Stomach (tissue), 9 donors: ENCODE results near the gene ELP1. TPM values are rescaled to one million over a fixed set of nuclear protein-coding genes. Genes with fewer than 3 reads are reported as not detected.
"Not testable (repeated sequence)": the region's sequence is repeated elsewhere in the genome, so short reads cannot be mapped to it uniquely, and the experiment has no call there.

ENCODE experiments used
- DNase-seq, 2 donors: peaks; one replicate each; pipeline versions ENCODE4 v3.0.0 to v3.0.0-alpha.2; 2013 to 2019
- H3K27ac ChIP-seq, 5 donors: fragments of 200-600 bp in 4 of 5; sonication (generic) in 4 of 5; one replicate each; pipeline ENCODE4 v1.5.1; 2013 to 2019; ENCODE audit warnings: mild to moderate bottlenecking in 1 of 5, moderate library complexity in 1 of 5
- H3K27me3 ChIP-seq, 3 donors: fragments of 200-600 bp; sonication (generic); one replicate each; pipeline ENCODE4 v1.5.1; 2017 to 2019; ENCODE audit warnings: mixed run types in 1 of 3
- H3K36me3 ChIP-seq, 4 donors: fragments of 200-600 bp; sonication (generic); 1 replicate in 3 of 4; 2 replicates in 1 of 4; pipeline ENCODE4 v1.5.1; 2016 to 2019
- H3K4me1 ChIP-seq, 4 donors: fragments of 200-600 bp; sonication (generic); one replicate each; pipeline ENCODE4 v1.5.1; 2016 to 2019
- H3K4me3 ChIP-seq, 4 donors: fragments of 200-600 bp; sonication (generic) in 3 of 4; one replicate each; pipeline ENCODE4 v1.5.1; 2016 to 2019; ENCODE audit warnings: mild to moderate bottlenecking in 1 of 4
- H3K9me3 ChIP-seq, 4 donors: fragments of 200-600 bp; sonication (generic); one replicate each; pipeline ENCODE4 v1.5.1; 2016 to 2019
- EP300 ChIP-seq: sonication (generic); formaldehyde crosslinking; IDR thresholded peaks from one replicate; pipeline ENCODE4 v1.6.1; 2017; ENCODE audit warnings: antibody characterized with exemption
- POLR2A ChIP-seq, 4 donors: fragments of 450-650 bp; IDR thresholded peaks; one replicate each; pipeline ENCODE4 v1.6.1; 2016; ENCODE audit warnings: antibody characterized with exemption in 4 of 4, control low read depth in 2 of 4, mild to moderate bottlenecking in 1 of 4, moderate library complexity in 1 of 4
- POLR2AphosphoS5 ChIP-seq, 3 donors: sonication (generic); formaldehyde crosslinking; IDR thresholded peaks; one replicate each; pipeline ENCODE4 v1.6.1; 2016; ENCODE audit warnings: antibody characterized with exemption in 3 of 3
- WGBS, 5 donors: extraction: QIAGEN DNeasy Blood & Tissue Kit in 3 of 5; methylation state at CpG; one replicate each; pipeline versions ENCODE4 v1.1.5 to v1.1.7; 2013 to 2018; 5-methylcytosine and 5-hydroxymethylcytosine counted together
- intact Hi-C: fragments of 100-400 bp; cut with DNase I; formaldehyde crosslinking; loops from one replicate; pipeline ENCODE4 v1.15.1; 2023; ENCODE audit warnings: low total_unique reads
- polyA plus RNA-seq, 3 donors: library from polyadenylated mRNA; stranded (reverse); fragments of 200-250 nt; gene quantifications; one replicate each; pipeline ENCODE4 v1.2.3, GENCODE V29; 2013
- total RNA-seq, 5 donors: library from RNA; depleted of rRNA; stranded (reverse); fragments of >200 nt; gene quantifications; one replicate each; pipeline versions ENCODE4 v1.1.0 to v1.2.3, GENCODE V29; 2014 to 2016
- TF ChIP-seq, protein P1 (sequence below), 7 experiments: fragments of 450-650 bp in 4 of 7; fragments of 200-600 bp in 3 of 7; sonication (generic) in 3 of 7; IDR thresholded peaks; one replicate each; pipeline ENCODE4 v1.5.1; 2016 to 2019; ENCODE audit warnings: antibody characterized with exemption in 7 of 7, control low read depth in 2 of 7, mild to moderate bottlenecking in 1 of 7
- donor health status: healthy with polysubstance abuse.
- donor health status: Bipolar disorder and iron deficiency.
- donor health status: healthy.

The ELP1 gene
- total and polyA plus RNA-seq, 8 donors = 6.0 to 47.3 (median 19.0) TPM

DNA sequence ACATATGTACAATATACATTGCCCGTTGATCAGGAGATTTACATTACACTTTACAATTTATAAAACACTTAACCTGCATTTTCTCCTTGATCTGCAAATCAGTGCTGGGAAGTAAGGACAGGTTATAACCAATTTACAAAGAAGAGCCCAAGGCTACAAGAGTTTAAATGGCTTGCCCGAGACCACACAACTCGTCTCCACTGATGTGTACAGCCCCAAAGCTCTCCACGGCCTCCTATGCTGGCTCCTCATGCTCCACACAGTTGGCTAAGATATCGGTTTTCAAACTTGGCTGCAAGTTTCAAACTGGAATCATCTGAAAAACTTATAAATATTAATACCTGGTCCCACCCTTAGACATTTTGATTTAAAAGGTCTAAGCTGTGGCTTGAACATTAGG is 88.4 kb downstream of the ELP1 start:
- no peak overlapping the region for H3K4me3 ChIP-seq
- no peak overlapping the region for H3K27ac ChIP-seq
- intact Hi-C loops = no loop called here
- 75 to 85% (median 84%) methylated on average over 5 of the region's 5 CpGs for WGBS, 5 donors
- H3K36me3 ChIP-seq = no peaks in the 10 kb centered on the region
- no peak for DNase-seq
- H3K27me3 ChIP-seq = no peaks in the 10 kb centered on the region
- no peaks in the 10 kb centered on the region for H3K9me3 ChIP-seq
- H3K4me1 ChIP-seq = no peaks in the 10 kb centered on the region
- no peak for TF ChIP-seq POLR2AphosphoS5 (IDR thresholded peaks at IDR 0.05)
- TF ChIP-seq, protein P1, sequence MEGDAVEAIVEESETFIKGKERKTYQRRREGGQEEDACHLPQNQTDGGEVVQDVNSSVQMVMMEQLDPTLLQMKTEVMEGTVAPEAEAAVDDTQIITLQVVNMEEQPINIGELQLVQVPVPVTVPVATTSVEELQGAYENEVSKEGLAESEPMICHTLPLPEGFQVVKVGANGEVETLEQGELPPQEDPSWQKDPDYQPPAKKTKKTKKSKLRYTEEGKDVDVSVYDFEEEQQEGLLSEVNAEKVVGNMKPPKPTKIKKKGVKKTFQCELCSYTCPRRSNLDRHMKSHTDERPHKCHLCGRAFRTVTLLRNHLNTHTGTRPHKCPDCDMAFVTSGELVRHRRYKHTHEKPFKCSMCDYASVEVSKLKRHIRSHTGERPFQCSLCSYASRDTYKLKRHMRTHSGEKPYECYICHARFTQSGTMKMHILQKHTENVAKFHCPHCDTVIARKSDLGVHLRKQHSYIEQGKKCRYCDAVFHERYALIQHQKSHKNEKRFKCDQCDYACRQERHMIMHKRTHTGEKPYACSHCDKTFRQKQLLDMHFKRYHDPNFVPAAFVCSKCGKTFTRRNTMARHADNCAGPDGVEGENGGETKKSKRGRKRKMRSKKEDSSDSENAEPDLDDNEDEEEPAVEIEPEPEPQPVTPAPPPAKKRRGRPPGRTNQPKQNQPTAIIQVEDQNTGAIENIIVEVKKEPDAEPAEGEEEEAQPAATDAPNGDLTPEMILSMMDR (IDR thresholded peaks at IDR 0.05) = no peak
- no peak for TF ChIP-seq POLR2A (IDR thresholded peaks at IDR 0.05)
- no peak for TF ChIP-seq EP300

DNA sequence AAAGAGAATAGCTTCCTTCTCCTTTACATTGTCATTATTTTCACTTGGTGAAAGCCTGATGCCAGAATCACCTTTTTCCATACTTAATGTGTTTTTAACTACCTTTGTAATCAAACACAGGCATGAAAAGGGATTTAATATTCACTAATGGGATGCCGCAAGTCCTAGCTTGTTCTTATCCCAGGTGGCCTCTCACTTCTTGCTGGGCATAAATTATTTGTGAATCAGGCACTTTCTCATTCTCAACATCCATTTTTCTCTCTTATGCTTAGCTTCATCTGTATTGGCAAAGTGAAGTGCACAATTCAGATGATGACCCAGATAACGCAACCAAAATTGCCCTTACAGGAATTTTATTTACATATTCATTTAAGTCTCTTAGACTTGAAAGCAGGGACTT is 89.1 kb downstream of the ELP1 start:
- 67 to 87% (median 81%) methylated on average over 2 of the region's 2 CpGs for WGBS, 5 donors
- no peak overlapping the region for H3K4me3 ChIP-seq
- H3K36me3 ChIP-seq = no peaks in the 10 kb centered on the region
- intact Hi-C loops = no loop called here
- H3K9me3 ChIP-seq = no peaks in the 10 kb centered on the region
- DNase-seq = no peak
- no peaks in the 10 kb centered on the region for H3K27me3 ChIP-seq
- no peaks in the 10 kb centered on the region for H3K4me1 ChIP-seq
- no peak for TF ChIP-seq POLR2A (IDR thresholded peaks at IDR 0.05)
- TF ChIP-seq POLR2AphosphoS5 (IDR thresholded peaks at IDR 0.05) = no peak
- no peak for TF ChIP-seq EP300
- TF ChIP-seq, protein P1 (IDR thresholded peaks at IDR 0.05) = no peak
- no peak overlapping the region for H3K27ac ChIP-seq

DNA sequence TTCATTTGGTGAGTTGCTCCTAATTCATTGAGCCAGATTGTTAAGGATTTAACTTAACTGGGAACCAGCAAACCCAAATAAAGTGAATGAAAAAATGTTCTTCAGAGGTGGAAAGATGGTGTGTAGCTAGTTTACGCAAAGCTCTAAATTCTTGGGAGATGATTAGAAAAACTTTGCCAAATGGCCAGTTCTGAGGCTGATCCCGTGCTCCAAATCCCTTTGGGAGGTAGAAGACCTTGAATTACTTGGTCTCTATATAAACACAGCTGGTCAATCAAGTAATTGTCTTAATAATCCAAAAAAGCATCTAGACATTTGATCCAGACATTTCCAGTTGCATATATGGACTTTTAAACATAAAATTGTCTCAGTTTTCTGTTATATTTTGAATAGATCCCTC is 89.5 kb downstream of the ELP1 start:
- no peak for TF ChIP-seq EP300
- TF ChIP-seq POLR2A (IDR thresholded peaks at IDR 0.05) = no peak
- TF ChIP-seq, protein P1 (IDR thresholded peaks at IDR 0.05) = no peak
- no peak for TF ChIP-seq POLR2AphosphoS5 (IDR thresholded peaks at IDR 0.05)
- Histone ChIP-seq H3K9me3 (no peaks in the 10 kb centered on the region), H3K27ac (no peak overlapping the region), H3K36me3 (no peaks in the 10 kb centered on the region), H3K4me3 (no peak overlapping the region), H3K27me3 (no peaks in the 10 kb centered on the region), H3K4me1 (no peaks in the 10 kb centered on the region)
- 48 to 67% (median 53%) methylated on average over 2 of the region's 2 CpGs for WGBS, 5 donors
- no peak for DNase-seq
- intact Hi-C loops = no loop called here

DNA sequence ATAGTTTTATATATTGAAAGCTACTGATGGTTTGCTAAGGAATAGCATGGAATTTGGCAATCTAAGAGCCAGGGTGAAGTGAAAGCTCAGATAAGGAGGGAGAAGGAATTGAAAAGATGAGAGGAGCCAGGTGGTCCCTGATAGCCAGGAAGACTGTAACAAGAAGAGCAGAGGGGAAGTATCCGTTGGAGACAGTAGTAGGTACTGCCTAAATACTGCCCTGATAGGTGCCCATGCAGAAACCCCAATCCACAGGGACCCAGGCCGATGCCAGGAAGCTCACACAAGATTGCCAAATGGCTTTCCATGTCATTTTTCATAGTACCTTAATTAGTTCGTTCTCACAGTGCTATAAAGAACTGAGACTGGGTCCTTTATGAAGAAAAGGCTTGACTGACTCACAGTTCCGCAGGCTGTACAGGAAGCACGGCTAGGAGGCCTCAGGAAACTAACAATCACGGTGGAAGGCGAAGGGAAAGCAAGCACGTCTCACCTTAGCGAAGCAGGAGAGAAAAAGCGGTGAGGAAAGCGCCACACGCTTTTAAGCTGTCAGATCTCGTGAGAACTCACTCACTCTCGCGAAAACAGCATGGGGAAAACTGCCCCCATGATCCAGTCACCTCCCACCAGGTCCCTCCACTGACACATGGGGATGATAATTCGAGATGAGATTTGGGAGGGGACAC is 91.2 kb downstream of the ELP1 start:
- Histone ChIP-seq H3K9me3 (no peaks in the 10 kb centered on the region), H3K27ac (no peak overlapping the region), H3K36me3 (no peaks in the 10 kb centered on the region), H3K4me3 (no peak overlapping the region), H3K4me1 (no peaks in the 10 kb centered on the region), H3K27me3 (no peaks in the 10 kb centered on the region)
- TF ChIP-seq, protein P1 (IDR thresholded peaks at IDR 0.05) = no peak
- no peak for TF ChIP-seq EP300
- TF ChIP-seq POLR2AphosphoS5 (IDR thresholded peaks at IDR 0.05) = no peak
- TF ChIP-seq POLR2A (IDR thresholded peaks at IDR 0.05) = no peak
- WGBS, 5 donors = 65 to 77% (median 73%) methylated on average over 16 of the region's 16 CpGs
- peak in 1 of 2 donors; percentile 20 for DNase-seq
- intact Hi-C loops = no loop called here

DNA sequence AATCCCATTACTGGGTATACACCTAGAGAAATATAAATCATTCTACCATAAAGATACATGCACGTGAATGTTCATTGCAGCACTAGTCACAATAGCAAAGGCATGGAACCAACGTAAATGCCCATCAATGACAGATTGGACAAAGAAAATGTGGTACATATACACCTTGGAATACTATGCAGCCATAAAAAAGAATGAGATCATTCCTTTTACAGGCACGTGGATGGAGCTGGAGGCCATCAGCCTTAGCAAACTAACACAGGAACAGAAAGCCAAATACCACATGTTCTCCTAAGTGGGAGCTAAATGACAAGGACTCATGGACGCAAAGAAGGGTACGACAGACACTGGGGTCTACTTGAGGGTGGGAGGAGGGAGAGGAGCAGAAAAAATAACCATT is 94.4 kb downstream of the ELP1 start:
- intact Hi-C loops, H3K27ac ChIP-seq, H3K4me1 ChIP-seq, H3K36me3 ChIP-seq, DNase-seq, H3K9me3 ChIP-seq, H3K27me3 ChIP-seq, H3K4me3 ChIP-seq: not testable (repeated sequence)
- 87 to 91% (median 89%) methylated on average over 5 of the region's 5 CpGs for WGBS, 5 donors
